ENCODE data around the gene CRHR2.

CRHR2 gene

GRCh38 chr7:30674876-30675275, 7.4 kb downstream of the CRHR2 start:
- DNase-seq, result peak; percentile 49

- no peak for DNase-seq
Observed at GRCh38 chr7:30674420-30674819, 7.8 kb downstream of the CRHR2 start.

- no peak for DNase-seq
Observed at GRCh38 chr7:30671793-30672465, 10.3 kb downstream of the CRHR2 start.

GRCh38 chr7:30668102-30668501, 14.2 kb downstream of the CRHR2 start:
- DNase-seq, result no peak

GRCh38 chr7:30667172-30667571, 15.1 kb downstream of the CRHR2 start:
- no peak for DNase-seq

- no peak for DNase-seq
Observed at GRCh38 chr7:30665449-30665848, 16.8 kb downstream of the CRHR2 start.

GRCh38 chr7:30665043-30665442, 17.2 kb downstream of the CRHR2 start:
- DNase-seq, result no peak

GRCh38 chr7:30664184-30664885, 17.9 kb downstream of the CRHR2 start:
- DNase-seq, result no peak

- no peak for DNase-seq
Observed at GRCh38 chr7:30663414-30663813, 18.8 kb downstream of the CRHR2 start.

- no peak for DNase-seq
Observed at GRCh38 chr7:30662431-30662939, 19.8 kb downstream of the CRHR2 start.

- DNase-seq, result no peak
Observed at GRCh38 chr7:30661926-30662325, 20.3 kb downstream of the CRHR2 start.

- DNase-seq, result peak; percentile 87
Observed at GRCh38 chr7:30660331-30661255, 21.7 kb downstream of the CRHR2 start.

- DNase-seq, result peak; percentile 63
Observed at GRCh38 chr7:30659312-30659711, 22.9 kb downstream of the CRHR2 start.

- no peak for DNase-seq
Observed at GRCh38 chr7:30658479-30659074, 23.7 kb downstream of the CRHR2 start.

GRCh38 chr7:30657131-30657530, 25.1 kb downstream of the CRHR2 start:
- no peak for DNase-seq

- DNase-seq, result peak; percentile 32
Observed at GRCh38 chr7:30656006-30656957, 26.0 kb downstream of the CRHR2 start.

- peak; percentile 11 for DNase-seq
Observed at GRCh38 chr7:30655096-30655970, 26.9 kb downstream of the CRHR2 start.

- no peak for DNase-seq
Observed at GRCh38 chr7:30654296-30655090, 27.8 kb downstream of the CRHR2 start.

Measured in NCI-H2171 (cell line).